Cardiac fibroblast (primary cell): Measurements from ENCODE around the gene FABP7.
"Not testable (repeated sequence)": the region's sequence is repeated elsewhere in the genome, so short reads cannot be mapped to it uniquely, and the experiment has no call there.

Source experiments
- DNase-seq, 2 donors: peaks; one replicate each; pipeline versions ENCODE4 v3.0.0 to v3.0.0-alpha.2; 2010; ENCODE audit warnings: low read depth in 2 of 2
- H3K4me3 ChIP-seq, 2 donors: replicated peaks in 1 of 2; 1 replicate in 1 of 2; 2 replicates in 1 of 2; pipeline ENCODE4 v1.5.1; 2011; ENCODE audit warnings: low read depth in 2 of 2, low read length in 2 of 2, mild to moderate bottlenecking in 2 of 2, moderate library complexity in 1 of 2
- TF ChIP-seq, protein P1 (sequence below): IDR thresholded peaks from one replicate; pipeline ENCODE4 v1.5.1; 2011; ENCODE audit warnings: low read depth, mild to moderate bottlenecking, low read length, inconsistent platforms

The FABP7 gene

DNA sequence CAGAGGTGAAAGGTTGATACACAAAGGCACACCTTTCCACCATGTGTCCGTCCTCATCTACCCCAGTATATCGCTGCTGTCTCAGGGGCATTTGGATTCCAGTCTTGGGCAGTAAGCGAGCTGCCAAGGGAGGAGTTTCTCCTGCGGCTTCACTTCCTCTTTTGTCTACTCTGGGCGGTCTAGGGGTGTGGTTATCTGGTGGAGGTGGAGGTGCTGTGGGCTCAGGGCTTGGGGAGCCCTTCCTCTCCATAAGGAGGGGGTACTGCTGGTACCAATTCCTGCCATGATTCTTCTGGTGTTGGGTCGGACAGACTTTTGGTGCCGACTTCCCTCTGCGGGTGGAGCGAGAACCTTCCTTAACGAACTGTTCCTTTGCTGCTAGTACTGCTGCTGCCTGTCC is 31.9 kb upstream of the FABP7 start:
- TF ChIP-seq, protein P1, sequence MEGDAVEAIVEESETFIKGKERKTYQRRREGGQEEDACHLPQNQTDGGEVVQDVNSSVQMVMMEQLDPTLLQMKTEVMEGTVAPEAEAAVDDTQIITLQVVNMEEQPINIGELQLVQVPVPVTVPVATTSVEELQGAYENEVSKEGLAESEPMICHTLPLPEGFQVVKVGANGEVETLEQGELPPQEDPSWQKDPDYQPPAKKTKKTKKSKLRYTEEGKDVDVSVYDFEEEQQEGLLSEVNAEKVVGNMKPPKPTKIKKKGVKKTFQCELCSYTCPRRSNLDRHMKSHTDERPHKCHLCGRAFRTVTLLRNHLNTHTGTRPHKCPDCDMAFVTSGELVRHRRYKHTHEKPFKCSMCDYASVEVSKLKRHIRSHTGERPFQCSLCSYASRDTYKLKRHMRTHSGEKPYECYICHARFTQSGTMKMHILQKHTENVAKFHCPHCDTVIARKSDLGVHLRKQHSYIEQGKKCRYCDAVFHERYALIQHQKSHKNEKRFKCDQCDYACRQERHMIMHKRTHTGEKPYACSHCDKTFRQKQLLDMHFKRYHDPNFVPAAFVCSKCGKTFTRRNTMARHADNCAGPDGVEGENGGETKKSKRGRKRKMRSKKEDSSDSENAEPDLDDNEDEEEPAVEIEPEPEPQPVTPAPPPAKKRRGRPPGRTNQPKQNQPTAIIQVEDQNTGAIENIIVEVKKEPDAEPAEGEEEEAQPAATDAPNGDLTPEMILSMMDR = no peak
- no peak for DNase-seq
- no peak overlapping the region for H3K4me3 ChIP-seq

DNA sequence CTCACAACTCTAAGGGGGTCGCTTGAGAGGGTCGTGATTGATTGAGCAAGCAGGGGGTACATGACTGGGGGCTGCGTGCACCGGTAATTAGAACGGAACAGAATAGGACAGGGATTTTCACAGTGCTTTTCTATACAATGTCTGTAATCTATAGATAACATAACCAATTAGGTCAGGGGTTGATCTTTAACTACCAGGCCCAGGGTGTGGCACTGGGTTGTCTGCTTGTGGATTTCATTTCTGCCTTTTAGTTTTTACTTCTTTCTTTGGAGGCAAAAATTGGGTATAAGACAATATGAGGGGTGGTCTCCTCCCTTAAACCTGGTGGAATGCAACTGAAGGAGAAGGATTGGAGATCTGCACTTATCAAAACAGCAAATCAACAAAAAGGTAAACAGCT is 30.6 kb upstream of the FABP7 start:
- DNase-seq, H3K4me3 ChIP-seq: not testable (repeated sequence)

DNA sequence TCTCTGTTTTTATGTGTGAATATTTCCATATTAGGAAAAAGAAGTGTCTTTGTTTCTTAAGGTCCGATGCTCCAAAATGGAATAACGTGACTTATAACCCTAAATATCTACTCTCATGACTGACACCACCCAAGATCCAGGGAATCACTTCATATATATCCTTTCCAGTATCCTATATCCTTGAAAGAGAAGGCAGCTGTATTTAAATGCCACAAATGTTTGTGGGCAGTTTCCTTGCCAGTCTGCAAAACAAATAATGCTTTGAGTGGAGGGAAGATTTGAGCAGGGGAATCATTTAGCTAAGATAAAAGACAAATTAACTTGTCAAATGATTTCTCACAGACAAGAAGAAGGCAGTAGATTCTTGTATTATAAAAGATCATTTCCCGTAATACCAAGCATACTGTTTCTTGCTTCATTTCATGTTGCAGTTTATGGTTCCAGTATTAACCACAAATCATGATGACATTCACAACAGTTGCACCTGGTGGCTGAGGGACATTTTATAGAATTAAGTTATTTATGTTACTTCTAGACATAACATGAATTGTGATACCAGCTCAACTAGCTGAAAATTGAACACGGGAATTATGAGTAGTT is 30.0 kb upstream of the FABP7 start:
- DNase-seq = peak in 1 of 2 donors; percentile 10
- TF ChIP-seq, protein P1 = no peak
- no peak overlapping the region for H3K4me3 ChIP-seq

DNA sequence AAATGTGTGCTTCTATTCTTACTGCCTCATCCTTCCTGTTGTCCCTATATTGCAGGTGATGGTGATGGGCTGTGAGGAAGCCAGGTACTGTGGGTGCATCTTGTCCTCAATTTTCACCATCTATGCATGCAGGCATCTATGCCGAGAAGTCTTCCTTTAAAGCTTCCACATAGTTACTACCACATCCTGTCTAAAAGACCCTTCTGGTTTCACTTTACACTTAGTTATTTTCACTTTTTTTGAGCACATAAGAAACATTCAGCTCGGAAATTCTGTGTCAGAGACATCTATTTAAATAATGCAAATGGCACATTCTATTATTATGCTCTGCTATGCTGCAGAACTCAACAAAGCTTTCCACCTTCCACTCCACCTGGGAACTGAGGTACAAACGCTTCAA is 28.2 kb upstream of the FABP7 start:
- TF ChIP-seq, protein P1 = no peak
- H3K4me3 ChIP-seq = no peak overlapping the region
- DNase-seq = no peak

GRCh38 chr6:122752459-122752858 is 27.1 kb upstream of the FABP7 start:
- no peak overlapping the region for H3K4me3 ChIP-seq
- TF ChIP-seq, protein P1 = no peak
- DNase-seq = no peak

- no peak overlapping the region for H3K4me3 ChIP-seq
- DNase-seq = no peak
- TF ChIP-seq, protein P1 = no peak
These were observed 26.4 kb upstream of the FABP7 start for GRCh38 chr6:122753000-122753687.

- TF ChIP-seq, protein P1 = no peak
- peak in 1 of 2 donors; percentile 4 for DNase-seq
- H3K4me3 ChIP-seq = no peak overlapping the region
These were observed 25.8 kb upstream of the FABP7 start for GRCh38 chr6:122753688-122754056.
